Esophagus squamous epithelium (tissue), 5 donors: ENCODE measurements around the gene GPC6. TPM values are rescaled to one million over a fixed set of nuclear protein-coding genes. Genes with fewer than 3 reads are reported as not detected.

Experiments used
- DNase-seq: peaks from one replicate; lab custom pipeline; 2025; lab: John Stamatoyannopoulos, UW
- H3K27ac ChIP-seq, 4 donors: fragments of 200-600 bp; sonication (generic); one replicate each; pipeline ENCODE4 v1.5.1; 2016 to 2019; ENCODE audit warnings: mild to moderate bottlenecking in 1 of 4
- H3K27me3 ChIP-seq, 4 donors: fragments of 200-600 bp; sonication (generic); 1 replicate in 3 of 4; 2 replicates in 1 of 4; pipeline versions ENCODE4 v1.5.1 to v1.6.0; 2017 to 2021; ENCODE audit warnings: antibody characterized with exemption in 1 of 4
- H3K36me3 ChIP-seq, 3 donors: fragments of 200-600 bp; sonication (generic); one replicate each; pipeline ENCODE4 v1.5.1; 2016 to 2019
- H3K4me1 ChIP-seq, 3 donors: fragments of 200-600 bp; sonication (generic); one replicate each; pipeline ENCODE4 v1.5.1; 2017 to 2019
- H3K4me3 ChIP-seq, 4 donors: fragments of 200-600 bp; sonication (generic); 1 replicate in 3 of 4; 2 replicates in 1 of 4; pipeline ENCODE4 v1.5.1; 2016 to 2019; ENCODE audit warnings: mild to moderate bottlenecking in 2 of 4, moderate library complexity in 1 of 4
- H3K9me3 ChIP-seq, 3 donors: fragments of 200-600 bp; sonication (generic); one replicate each; pipeline ENCODE4 v1.5.1; 2016 to 2019
- CTCF ChIP-seq, 6 experiments: fragments of 450-650 bp in 4 of 6; fragments of 200-600 bp in 2 of 6; sonication (generic) in 2 of 6; IDR thresholded peaks; one replicate each; pipeline ENCODE4 v1.5.1; 2016 to 2019; ENCODE audit warnings: antibody characterized with exemption in 6 of 6, mild to moderate bottlenecking in 4 of 6, moderate library complexity in 4 of 6
- POLR2A ChIP-seq, 4 donors: fragments of 450-650 bp; IDR thresholded peaks; one replicate each; pipeline ENCODE4 v1.6.1; 2017; ENCODE audit warnings: antibody characterized with exemption in 4 of 4, mild to moderate bottlenecking in 4 of 4, moderate library complexity in 3 of 4
- whole genome bisulfite sequencing, 2 donors: methylation state at CpG; one replicate each; pipeline ENCODE4 v1.1.5; 2018; 5-methylcytosine and 5-hydroxymethylcytosine counted together
- intact Hi-C: fragments of 100-400 bp; cut with DNase I; formaldehyde crosslinking; loops from one replicate; pipeline ENCODE4 v1.15.0; 2022
- total RNA-seq, 4 donors: library from RNA; depleted of rRNA; stranded (reverse); fragments of >200 nt; gene quantifications; one replicate each; pipeline ENCODE4 v1.1.0, GENCODE V29; 2016
- donor health status: DM: yes; HTN: yes; CAD: no.

GPC6 gene
- total RNA-seq, 4 donors from 2014 or later, result 0.57 to 8.6 (median 2.6) TPM

GRCh38 chr13:94212196-94212595, 985.6 kb downstream of the GPC6 start:
- H3K4me3 ChIP-seq, result no peak overlapping the region
- DNase-seq, result no peak
- TF ChIP-seq POLR2A (IDR thresholded peaks at IDR 0.05) (no peak), CTCF (IDR thresholded peaks at IDR 0.05) (no peak)
- H3K4me1 ChIP-seq, result no peaks in the 10 kb centered on the region
- intact Hi-C loops, result no loop called here
- H3K27ac ChIP-seq, result no peak overlapping the region
- no peaks in the 10 kb centered on the region for H3K9me3 ChIP-seq
- no peaks in the 10 kb centered on the region for H3K36me3 ChIP-seq
- H3K27me3 ChIP-seq, result no peaks in the 10 kb centered on the region

- Histone ChIP-seq H3K27ac (no peak overlapping the region), H3K36me3 (no peaks in the 10 kb centered on the region), H3K27me3 (no peaks in the 10 kb centered on the region), H3K9me3 (no peaks in the 10 kb centered on the region), H3K4me3 (no peak overlapping the region), H3K4me1 (no peaks in the 10 kb centered on the region)
- intact Hi-C loops, result no loop called here
- 82 to 88% methylated on average over 1 of the region's 1 CpG for WGBS, 2 donors
- TF ChIP-seq POLR2A (IDR thresholded peaks at IDR 0.05) (no peak), CTCF (IDR thresholded peaks at IDR 0.05) (no peak)
- DNase-seq, result no peak
These were observed 987.5 kb downstream of the GPC6 start for GRCh38 chr13:94214121-94214520.

GRCh38 chr13:94214975-94215374, 988.4 kb downstream of the GPC6 start:
- Histone ChIP-seq H3K27me3 (no peaks in the 10 kb centered on the region), H3K4me1 (no peaks in the 10 kb centered on the region), H3K36me3 (no peaks in the 10 kb centered on the region), H3K4me3 (no peak overlapping the region), H3K27ac (no peak overlapping the region), H3K9me3 (no peaks in the 10 kb centered on the region)
- intact Hi-C loops, result no loop called here
- WGBS, 2 donors, result 70 to 76% methylated on average over 3 of the region's 3 CpGs
- no peak for TF ChIP-seq POLR2A (IDR thresholded peaks at IDR 0.05)
- TF ChIP-seq CTCF (IDR thresholded peaks at IDR 0.05), result no peak
- no peak for DNase-seq

- no peak for TF ChIP-seq POLR2A (IDR thresholded peaks at IDR 0.05)
- no peak for TF ChIP-seq CTCF (IDR thresholded peaks at IDR 0.05)
- DNase-seq, result no peak
- Histone ChIP-seq H3K36me3 (no peaks in the 10 kb centered on the region), H3K27ac (no peak overlapping the region), H3K4me1 (no peaks in the 10 kb centered on the region), H3K9me3 (no peaks in the 10 kb centered on the region), H3K4me3 (no peak overlapping the region), H3K27me3 (no peaks in the 10 kb centered on the region)
- intact Hi-C loops, result no loop called here
- WGBS, 2 donors, result 38 to 43% methylated on average over 1 of the region's 1 CpG
These were observed 989.9 kb downstream of the GPC6 start for GRCh38 chr13:94216476-94216875.

- H3K27me3 ChIP-seq, result no peaks in the 10 kb centered on the region
- H3K4me3 ChIP-seq, result no peak overlapping the region
- intact Hi-C loops, result no loop called here
- no peaks in the 10 kb centered on the region for H3K36me3 ChIP-seq
- TF ChIP-seq POLR2A (IDR thresholded peaks at IDR 0.05), result no peak
- TF ChIP-seq CTCF (IDR thresholded peaks at IDR 0.05), result no peak
- H3K9me3 ChIP-seq, result no peaks in the 10 kb centered on the region
- no peak for DNase-seq
- 78 to 82% methylated on average over 3 of the region's 3 CpGs for WGBS, 2 donors
- H3K27ac ChIP-seq, result no peak overlapping the region
- H3K4me1 ChIP-seq, result no peaks in the 10 kb centered on the region
These were observed 990.8 kb downstream of the GPC6 start for GRCh38 chr13:94217370-94217769.
